GM19193 (cell line): ENCODE measurements around the gene FAM151A.

Experiments used
- POLR2A ChIP-seq: IDR thresholded peaks from 4 replicates; pipeline ENCODE4 v1.6.1; 2011; ENCODE audit not compliant: insufficient read depth, insufficient read length; ENCODE audit errors: extremely low read depth

Gene FAM151A

DNA sequence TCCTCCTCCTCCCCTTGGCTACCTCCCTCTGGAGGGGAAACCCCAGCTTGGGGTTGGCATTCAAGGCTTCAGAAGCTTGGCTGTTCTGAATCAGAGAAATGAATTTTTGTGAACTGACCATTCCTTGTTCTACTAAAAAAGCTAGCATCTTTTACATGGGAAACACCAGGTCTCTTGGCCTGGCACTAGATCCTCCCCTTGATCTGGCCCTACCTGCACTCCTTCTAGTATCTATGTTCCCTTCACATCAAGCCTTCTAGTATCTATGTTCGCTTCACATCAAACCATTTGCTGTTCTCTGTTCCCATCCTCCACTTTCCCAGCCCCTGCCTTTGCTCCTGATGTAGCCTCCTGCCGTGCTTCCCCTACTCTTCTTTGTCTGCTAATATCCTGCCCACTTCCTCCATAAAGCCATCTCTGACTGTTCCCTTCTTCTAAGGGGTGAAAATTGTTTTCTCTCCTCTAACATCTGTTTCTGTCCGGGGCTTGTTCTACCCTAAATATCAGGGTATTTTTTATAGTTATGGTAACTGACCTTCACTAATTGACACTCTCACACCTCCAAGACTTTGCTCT lies 25.8 kb downstream of the FAM151A start:
- no peak for TF ChIP-seq POLR2A

DNA sequence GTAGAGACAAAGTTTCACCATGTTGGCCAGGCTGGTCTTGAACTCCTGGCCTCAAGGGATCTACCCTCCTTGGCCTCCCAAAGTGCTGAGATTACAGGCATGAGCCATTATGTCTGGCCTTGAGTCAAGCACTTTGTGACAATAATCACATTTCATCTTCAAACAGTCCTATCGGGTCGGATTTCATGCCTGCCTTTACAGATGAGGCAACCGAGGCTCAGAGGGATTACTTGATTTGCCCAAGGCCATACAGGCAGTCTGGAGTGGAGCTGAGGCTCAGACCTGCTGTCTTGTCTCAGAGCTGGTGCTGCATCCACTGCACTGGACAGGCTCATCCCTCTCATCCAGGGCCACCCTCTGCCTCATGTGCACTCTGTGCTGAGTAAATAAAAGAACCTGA lies 26.6 kb downstream of the FAM151A start:
- TF ChIP-seq POLR2A: no peak

GRCh38 chr1:54595956-54596498 lies 27.3 kb downstream of the FAM151A start:
- TF ChIP-seq POLR2A: no peak

DNA sequence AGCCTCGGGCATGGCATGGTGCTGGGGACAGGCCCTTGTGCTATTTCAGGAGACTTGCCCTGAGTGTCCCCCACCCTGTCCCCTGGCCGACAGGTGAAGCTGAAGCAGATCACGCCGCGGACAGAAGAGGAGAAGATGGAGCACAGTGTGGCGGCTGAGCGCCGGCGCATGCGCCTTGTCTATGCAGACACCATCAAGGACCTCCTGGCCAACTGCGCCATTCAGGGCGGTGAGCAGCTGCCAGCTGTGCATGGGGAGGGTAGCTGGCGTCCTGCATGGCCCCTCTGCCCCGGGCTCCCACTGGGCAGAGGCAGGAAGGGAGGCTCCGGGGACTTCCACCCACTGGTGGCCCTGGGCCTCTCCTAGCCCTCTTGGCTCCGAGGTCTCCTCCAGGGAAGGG lies 28.9 kb downstream of the FAM151A start:
- TF ChIP-seq POLR2A: no peak

- no peak for TF ChIP-seq POLR2A
Observed at GRCh38 chr1:54593571-54594160, 29.7 kb downstream of the FAM151A start.

DNA sequence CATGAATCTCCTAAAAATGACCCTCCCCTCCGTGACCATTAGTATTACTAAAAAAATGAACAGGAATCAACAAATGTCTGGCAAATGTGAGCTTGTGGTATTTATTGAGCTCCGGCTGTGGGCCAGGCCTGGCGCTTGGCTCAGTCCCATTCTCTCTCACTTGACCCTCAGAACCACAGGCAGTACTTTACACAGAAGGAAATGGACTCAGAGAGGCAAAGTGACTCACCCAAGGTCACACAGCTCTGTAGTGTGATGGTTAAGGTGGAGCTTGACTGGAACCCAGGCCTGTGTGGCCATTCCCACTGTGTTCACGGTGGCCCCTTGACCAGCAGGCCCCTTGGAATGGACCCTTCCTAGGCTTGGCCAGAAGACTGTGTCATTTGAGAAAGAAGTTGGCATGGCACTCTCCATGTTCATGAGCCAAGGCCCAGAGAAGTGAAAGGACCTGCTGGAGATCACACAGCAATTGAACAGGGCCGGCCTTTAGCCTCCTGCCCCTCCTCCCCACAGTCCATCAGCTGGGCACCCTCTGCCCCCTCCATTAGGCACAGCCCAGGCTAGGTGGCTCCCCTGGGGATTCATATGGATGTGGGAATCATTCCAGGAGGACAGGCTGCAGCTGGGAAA lies 32.1 kb downstream of the FAM151A start:
- TF ChIP-seq POLR2A: no peak

DNA sequence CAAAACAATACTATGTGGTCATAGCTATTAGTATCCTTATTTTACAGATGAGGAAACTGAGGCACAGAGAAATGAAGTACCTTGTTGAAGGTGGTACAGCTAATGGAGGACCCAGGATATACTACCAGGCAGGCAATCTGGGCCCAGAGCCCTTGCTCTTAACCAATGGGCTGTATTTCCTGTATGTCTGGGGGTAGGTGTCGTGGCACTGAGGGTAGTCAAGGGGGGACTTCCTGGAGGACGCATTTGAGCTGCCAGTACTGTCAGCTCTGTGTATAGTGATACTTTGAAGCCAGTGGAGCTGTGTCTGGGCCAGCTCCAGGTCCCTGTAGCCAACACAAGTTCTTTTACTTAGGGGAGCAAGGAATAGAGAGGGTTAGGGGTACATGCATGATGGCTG lies 34.9 kb downstream of the FAM151A start:
- no peak for TF ChIP-seq POLR2A

- TF ChIP-seq POLR2A: no peak
Observed at GRCh38 chr1:54585181-54586066, 37.9 kb downstream of the FAM151A start.

- no peak for TF ChIP-seq POLR2A
Observed at GRCh38 chr1:54584575-54584974, 38.8 kb downstream of the FAM151A start.

- no peak for TF ChIP-seq POLR2A
Observed at GRCh38 chr1:54583871-54584270, 39.5 kb downstream of the FAM151A start.

GRCh38 chr1:54583307-54583686 lies 40.0 kb downstream of the FAM151A start:
- TF ChIP-seq POLR2A: no peak

DNA sequence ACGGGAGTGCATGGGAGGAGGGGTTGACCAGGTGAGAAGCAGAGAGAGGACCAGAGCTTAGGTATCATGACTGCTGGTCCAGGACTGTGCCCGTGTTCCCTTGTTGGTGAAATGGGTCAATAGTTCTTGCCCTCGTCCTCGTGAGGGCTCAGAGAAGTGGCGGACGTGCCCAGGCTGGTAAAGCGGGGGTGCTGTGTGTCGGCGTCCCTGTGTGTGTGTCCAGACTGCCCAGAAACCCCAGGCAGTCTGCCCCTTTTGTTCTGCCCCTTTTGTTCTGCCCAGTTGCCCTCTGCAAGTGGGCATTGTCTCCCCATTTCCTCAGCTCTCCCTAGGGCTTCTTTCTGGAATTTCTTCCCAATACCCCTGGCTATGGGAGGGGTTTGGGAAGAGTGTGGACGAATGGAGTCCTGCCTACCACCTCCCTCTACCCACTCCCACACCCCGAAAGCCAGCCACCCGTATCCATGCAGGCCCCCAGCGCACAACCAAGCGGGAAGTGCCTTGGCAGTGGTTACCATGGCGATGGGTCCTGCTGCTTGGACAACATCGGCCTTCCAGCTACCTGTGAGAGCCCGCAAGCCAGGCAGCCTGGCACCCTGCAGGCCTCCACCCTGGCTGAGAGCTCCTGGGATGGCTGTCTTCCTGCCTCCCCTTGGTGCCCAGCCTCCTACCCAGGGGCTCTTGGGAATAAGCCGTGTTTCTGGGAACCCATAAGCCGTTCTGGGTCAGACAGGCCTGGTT lies 40.6 kb downstream of the FAM151A start:
- TF ChIP-seq POLR2A: no peak

- no peak for TF ChIP-seq POLR2A
Observed at GRCh38 chr1:54581621-54582035, 41.7 kb downstream of the FAM151A start.

DNA sequence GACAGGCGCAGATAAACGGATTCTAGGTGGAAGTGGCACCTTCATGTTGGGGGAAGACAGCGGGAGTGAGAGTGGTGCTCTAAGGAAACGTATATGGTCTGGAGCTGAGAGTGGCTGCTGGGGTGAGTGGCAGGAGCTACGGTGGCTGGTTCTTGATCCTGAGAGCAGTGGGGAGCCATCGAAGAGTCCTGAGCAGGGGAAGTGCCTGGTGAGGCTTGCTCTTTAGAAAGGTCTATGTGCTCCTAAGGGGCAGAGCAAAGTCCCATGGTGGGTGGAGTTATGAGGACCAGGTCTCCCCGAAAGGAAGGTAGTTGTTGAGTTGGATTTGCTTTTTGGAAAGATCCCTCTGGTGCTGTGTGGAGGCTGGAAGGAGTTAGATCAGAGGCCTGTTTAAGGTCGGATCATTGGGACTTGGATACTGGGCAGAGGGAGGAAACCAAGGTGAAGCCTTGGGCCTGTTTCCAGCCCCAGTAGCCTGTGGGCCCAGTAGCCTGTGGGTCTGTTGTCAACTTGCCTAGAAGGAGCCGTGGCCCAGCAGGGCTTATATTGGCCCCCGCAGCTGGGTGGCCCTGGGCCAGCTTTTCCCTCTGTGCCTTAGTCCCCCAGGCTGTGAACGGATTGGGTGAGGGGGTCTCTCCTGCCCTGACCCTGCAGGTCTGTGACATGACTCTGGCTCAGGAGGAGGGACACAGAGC lies 42.3 kb downstream of the FAM151A start:
- no peak for TF ChIP-seq POLR2A

GRCh38 chr1:54579337-54579781 lies 44.0 kb downstream of the FAM151A start:
- no peak for TF ChIP-seq POLR2A

- TF ChIP-seq POLR2A: no peak
Observed at GRCh38 chr1:54577612-54578011, 45.7 kb downstream of the FAM151A start.
